Measurements from ENCODE around the gene CHST3.
"Not testable (repeated sequence)": the region's sequence is repeated elsewhere in the genome, so short reads cannot be mapped to it uniquely, and the experiment has no call there.

The CHST3 gene

GRCh38 chr10:71950683-71951082 is 13.5 kb upstream of the CHST3 start:
- DNase-seq (ENCODE audit: low read depth, low spot score), result no peak

- DNase-seq (ENCODE audit: low read depth, low spot score), result no peak
Measured at GRCh38 chr10:71952745-71953144, 11.4 kb upstream of the CHST3 start.

- DNase-seq (ENCODE audit: low read depth, low spot score), result no peak
Measured at GRCh38 chr10:71957546-71958275, 6.5 kb upstream of the CHST3 start.

- no peak for DNase-seq (ENCODE audit: low read depth, low spot score)
Measured at GRCh38 chr10:71959526-71959925, 4.7 kb upstream of the CHST3 start.

DNA sequence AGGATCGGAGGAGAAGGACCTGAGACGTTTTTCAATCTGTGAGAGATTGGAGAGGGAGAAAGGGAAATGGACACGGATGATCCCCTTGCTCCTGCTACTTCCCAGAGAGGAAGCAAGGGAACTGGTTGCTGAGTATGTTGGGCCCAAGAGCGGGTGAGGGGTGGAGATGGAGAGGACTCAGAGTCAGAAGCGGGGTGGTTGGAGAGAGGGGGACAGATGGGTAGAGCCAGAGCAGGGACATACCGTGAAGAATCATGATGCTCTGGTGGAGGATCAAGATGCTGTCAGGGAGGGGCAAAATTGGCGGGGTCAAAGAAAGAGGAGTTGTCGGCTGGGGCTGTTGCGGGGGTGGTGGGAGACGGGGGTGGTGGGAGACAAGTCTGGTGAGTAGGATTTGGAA is 2.4 kb upstream of the CHST3 start:
- no peak for DNase-seq (ENCODE audit: low read depth, low spot score)

DNA sequence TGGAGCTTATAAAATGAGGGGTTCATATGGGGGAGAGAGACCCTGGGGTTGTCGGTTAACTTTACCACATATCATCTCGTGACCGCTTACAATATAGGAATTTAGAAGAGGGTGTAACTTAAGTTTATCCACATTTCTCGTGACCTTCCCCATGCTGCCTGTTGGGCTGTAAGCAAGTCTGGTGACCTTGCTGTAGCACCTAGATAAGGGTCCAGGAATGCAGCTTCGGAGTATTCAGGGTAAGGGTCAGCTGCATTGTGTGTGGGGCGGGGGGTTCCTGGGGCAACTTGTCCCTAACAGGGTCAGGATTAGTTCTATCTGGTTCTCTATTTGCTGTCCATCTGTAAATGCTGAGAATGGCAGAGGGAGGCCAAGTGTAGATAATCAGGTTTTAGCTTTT is 1.3 kb upstream of the CHST3 start:
- DNase-seq (ENCODE audit: low read depth, low spot score), result no peak

GRCh38 chr10:71963351-71964097 is 671 bp upstream of the CHST3 start:
- DNase-seq (ENCODE audit: low read depth, low spot score), result no peak

GRCh38 chr10:71964743-71965515 is 734 bp downstream of the CHST3 start:
- no peak for DNase-seq (ENCODE audit: low read depth, low spot score)

DNA sequence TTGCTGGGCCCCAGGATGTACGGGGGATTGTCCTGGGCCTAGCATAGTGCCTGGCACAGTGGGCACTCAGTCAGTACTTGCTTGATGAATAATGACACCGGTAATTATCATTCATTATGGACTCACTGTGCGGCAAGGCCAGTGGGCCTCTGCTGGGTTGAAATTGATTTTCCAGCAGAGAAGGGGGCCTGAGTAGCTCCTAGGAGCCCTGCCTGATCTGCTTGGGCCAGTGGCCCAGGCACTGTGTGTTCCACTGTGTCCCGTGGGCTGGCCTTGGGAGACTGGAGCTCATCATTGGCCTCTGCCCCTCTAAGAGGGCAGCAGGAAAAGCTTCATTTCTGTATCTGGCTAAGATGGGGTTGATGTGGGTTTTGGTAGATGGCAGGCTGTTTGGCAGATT is 1.4 kb downstream of the CHST3 start:
- DNase-seq (ENCODE audit: low read depth, low spot score), result no peak

DNA sequence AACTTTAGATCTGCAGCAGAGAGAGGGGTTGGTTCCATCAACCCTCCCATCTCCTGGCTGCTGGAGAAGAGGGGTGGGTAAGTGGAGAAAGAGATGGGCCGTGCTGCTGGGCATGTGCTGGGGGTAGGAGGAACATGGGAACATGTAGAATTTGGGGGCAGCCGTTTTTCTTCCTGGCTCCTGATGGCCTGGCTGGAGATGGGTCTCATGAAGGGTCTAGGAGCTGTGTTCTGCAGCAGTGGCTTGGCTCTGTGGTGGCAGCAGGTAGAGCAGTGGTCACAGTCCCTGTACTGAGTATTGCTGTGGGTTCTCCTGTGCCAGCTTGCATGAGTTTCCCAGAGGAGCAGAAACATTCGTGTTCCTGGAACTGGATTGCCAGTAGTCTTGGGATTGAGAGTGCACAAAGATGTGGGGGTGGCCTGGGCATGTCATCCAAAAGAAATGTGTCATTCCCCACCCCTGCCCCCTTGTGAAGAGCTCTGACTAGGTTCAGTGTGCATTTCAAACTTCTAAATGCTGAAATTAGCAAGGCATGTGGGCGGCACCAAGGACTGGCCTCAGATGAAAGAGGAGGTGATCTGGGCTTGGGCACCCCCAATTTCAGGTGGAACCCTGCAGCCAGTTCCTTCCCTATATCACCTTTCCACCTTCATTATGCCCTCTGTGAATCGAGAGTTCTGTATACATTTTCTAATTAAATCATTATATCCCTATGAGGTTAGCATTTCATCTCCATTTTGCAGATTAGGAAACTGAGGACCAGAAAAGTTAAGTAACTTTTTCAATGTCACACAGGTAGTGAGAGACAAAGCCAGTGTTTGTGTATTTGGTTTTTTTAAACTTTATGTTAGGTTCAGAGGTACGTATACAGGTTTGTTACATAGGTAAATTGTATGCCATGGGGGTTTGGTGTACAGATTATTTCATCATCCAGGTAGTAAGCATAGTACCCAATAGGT is 2.1 kb downstream of the CHST3 start:
- no peak for DNase-seq (ENCODE audit: low read depth, low spot score)

DNA sequence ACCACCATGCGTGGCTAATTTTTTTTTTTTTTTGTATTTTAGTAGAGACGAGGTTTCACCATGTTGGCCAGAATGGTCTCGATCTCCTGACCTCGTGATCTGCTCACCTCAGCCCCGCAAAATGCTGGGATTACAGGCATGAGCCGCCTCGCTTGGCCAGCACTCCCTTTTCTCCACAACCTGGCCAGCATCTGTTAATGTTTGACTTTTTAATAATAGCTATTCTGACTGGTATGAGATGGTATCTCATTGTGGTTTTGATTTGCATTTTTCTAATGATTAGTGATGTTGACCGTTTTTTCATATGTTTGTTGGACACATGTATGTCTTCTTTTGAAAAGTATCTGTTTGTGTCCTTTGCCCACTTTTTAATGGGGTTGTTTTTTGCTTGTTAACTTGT is 3.8 kb downstream of the CHST3 start:
- DNase-seq (ENCODE audit: low read depth, low spot score), result not testable (repeated sequence)

DNA sequence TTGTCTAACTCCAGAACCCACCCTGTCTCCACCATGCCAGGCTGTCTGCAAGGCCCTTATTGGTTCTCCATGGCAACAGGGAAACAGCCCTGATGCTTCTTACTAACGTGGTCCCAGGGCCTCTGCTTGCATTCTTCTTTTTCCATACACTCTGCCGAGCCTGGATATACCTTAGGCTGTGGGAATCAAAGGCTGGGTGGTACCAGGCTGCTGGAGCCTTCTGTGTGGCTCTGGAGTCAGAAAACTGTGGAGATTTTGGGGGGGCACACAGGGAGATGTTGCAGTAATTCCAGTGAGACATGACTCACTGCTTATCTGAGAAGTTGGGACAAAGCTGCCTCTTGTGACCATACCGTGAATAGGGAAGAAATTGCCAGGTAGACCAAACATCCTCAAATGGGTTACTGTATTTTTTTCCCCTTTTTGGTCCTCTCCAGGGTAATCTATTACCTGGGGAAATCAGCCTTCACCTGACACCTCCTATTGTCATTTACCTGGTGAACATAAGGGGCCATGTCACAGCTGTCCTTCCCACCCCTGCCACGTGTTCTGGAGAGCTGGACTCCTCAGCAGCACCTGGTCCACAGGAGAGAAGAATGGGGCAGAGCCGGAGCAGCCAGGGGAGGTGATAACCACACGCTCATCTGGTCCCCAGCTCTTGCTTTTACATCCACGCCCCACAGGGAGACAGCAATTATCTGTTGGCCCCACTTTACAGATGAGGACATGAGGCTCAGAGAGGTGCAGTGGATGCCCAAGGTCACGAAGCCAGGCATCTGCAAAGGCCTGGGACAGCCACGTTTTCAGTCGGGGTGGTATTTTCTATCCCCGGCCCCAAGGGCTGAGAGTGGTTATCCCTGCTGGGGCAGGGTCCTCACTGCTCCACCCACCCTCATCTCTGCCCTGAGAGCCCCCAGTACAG is 4.6 kb downstream of the CHST3 start:
- DNase-seq (ENCODE audit: low read depth, low spot score), result no peak

GRCh38 chr10:71969929-71970328 is 5.7 kb downstream of the CHST3 start:
- DNase-seq (ENCODE audit: low read depth, low spot score), result no peak

DNA sequence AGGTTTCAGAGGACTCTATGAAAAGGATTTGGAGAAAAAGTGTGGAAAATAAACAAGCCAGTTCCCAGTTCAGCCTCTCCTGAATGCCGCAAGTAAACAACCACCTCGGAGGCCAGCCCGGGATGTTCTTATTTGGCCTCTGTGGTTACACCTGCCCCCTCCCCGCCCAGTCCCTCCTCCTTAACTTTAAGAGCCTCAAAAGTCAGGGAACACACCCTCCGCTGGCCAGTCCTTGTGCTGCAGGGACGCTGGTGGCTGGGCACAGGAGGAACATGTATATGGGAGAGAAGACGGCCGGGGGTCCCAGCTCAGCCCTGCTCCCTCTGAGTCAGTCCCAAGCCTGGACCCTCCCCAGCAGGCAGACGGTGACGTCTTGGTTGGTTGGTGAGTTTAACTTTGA is 6.1 kb downstream of the CHST3 start:
- DNase-seq (ENCODE audit: low read depth, low spot score), result no peak

DNA sequence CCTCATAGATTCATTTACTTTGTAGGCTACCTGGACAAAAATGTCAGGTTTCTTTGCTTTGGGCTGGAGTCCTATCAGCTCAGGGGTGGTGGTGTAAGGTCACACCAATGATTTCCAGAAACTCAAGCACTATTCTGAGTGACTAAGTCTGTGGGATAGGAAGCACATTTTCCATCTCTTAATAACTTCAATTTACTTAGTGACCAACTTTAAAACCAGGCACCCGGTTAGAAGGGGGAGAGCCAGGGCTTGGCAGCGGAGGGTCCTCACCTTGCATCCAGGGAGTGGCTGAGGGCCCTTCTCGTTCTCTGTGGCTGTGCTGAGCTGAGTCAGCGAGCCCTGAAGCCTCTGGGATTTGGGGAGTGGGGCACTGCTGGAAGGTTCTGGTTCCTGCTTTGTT is 6.7 kb downstream of the CHST3 start:
- DNase-seq (ENCODE audit: low read depth, low spot score), result no peak

GRCh38 chr10:71971311-71971731 is 7.1 kb downstream of the CHST3 start:
- DNase-seq (ENCODE audit: low read depth, low spot score), result no peak

DNA sequence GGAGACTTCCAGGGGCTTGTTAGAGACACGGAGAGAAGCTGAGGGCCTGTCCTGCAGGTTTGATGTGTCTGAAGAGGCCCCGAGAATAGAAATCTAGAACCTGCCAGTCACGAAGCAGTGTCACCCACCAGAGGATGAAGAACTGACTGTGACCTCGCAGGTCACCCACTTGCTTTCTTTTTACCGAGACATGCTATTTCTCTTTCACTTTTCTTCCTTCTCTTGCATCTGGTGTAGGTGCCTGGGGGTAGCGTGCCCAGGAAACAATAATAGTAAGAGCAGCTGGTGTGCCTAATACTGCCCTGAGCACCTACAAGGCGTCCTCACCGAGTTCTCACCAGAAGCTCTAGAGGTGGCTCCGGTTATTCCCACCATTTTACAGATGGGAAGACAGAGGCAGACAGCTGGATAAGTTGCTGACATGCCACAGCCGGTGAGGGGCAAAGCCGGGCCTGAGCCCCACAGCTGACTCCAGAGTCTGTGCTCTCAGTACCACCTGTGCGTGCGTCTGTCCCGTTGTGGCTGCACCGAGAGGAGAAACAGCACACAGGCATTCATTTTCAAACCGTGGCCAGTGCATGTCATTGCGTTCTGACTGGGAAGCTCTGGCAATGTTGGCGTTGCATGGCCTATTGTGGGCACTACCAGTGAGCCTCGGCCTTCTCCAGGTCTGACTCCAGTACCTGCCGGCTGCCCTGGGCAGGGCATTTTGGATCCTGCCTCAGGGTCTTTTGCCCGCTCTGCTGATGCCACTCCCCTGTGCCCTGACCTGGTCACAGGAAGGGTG is 7.8 kb downstream of the CHST3 start:
- no peak for DNase-seq (ENCODE audit: low read depth, low spot score)

- DNase-seq (ENCODE audit: low read depth, low spot score), result no peak
Measured at GRCh38 chr10:71972746-71973695, 8.8 kb downstream of the CHST3 start.
